Breast epithelium (tissue), 4 donors: ENCODE measurements around the gene MICALL2. TPM values are rescaled to one million over a fixed set of nuclear protein-coding genes. Genes with fewer than 3 reads are reported as not detected.
A peak's percentile ranks its signal among the peaks of the same experiment; 100 is the strongest.

ENCODE experiments used
- DNase-seq, 2 donors: peaks; one replicate each; pipeline ENCODE4 v3.0.0-alpha.2; 2019; ENCODE audit warnings: low spot score in 2 of 2
- H3K27ac ChIP-seq, 2 donors: fragments of 200-600 bp; sonication (generic) in 1 of 2; one replicate each; pipeline ENCODE4 v1.5.1; 2016 to 2019; ENCODE audit warnings: mild to moderate bottlenecking in 1 of 2
- H3K27me3 ChIP-seq, 2 donors: fragments of 200-600 bp; sonication (generic) in 1 of 2; one replicate each; pipeline versions ENCODE4 v1.5.1 to v1.6.0; 2017 to 2019; ENCODE audit warnings: control low read depth in 1 of 2, mild to moderate bottlenecking in 1 of 2
- H3K36me3 ChIP-seq: fragments of 200-600 bp; one replicate; pipeline ENCODE4 v1.5.1; 2019
- H3K4me1 ChIP-seq, 2 donors: fragments of 200-600 bp; sonication (generic); one replicate each; pipeline ENCODE4 v1.5.1; 2016 to 2019; ENCODE audit warnings: control low read depth in 1 of 2
- H3K4me3 ChIP-seq, 3 donors: fragments of 200-600 bp; sonication (generic); 1 replicate in 2 of 3; 2 replicates in 1 of 3; pipeline ENCODE4 v1.5.1; 2016 to 2019; ENCODE audit warnings: mild to moderate bottlenecking in 3 of 3, moderate library complexity in 2 of 3
- H3K9me3 ChIP-seq, 2 donors: fragments of 200-600 bp; sonication (generic) in 1 of 2; one replicate each; pipeline ENCODE4 v1.5.1; 2016 to 2019; ENCODE audit warnings: control low read depth in 1 of 2
- CTCF ChIP-seq, 3 donors: fragments of 450-650 bp; IDR thresholded peaks; one replicate each; pipeline ENCODE4 v1.5.1; 2016 to 2017; ENCODE audit warnings: antibody characterized with exemption in 3 of 3, mild to moderate bottlenecking in 3 of 3, moderate library complexity in 3 of 3
- POLR2A ChIP-seq: fragments of 450-650 bp; IDR thresholded peaks from one replicate; pipeline ENCODE4 v1.6.1; 2016; ENCODE audit warnings: antibody characterized with exemption, mild to moderate bottlenecking, moderate library complexity
- POLR2AphosphoS5 ChIP-seq, 3 donors: sonication (generic); formaldehyde crosslinking; IDR thresholded peaks; one replicate each; pipeline ENCODE4 v1.6.1; 2017; ENCODE audit warnings: antibody characterized with exemption in 3 of 3
- intact Hi-C: fragments of 100-400 bp; cut with DNase I; formaldehyde crosslinking; loops from one replicate; pipeline ENCODE4 v1.15.1; 2023; ENCODE audit warnings: low total_unique reads
- total RNA-seq, 3 donors: library from RNA; depleted of rRNA; stranded (reverse); fragments of >200 nt; gene quantifications; one replicate each; pipeline ENCODE4 v1.1.0, GENCODE V29; 2016

MICALL2 gene
- total RNA-seq, 3 donors from 2014 or later, result 4.0 to 20.0 (median 15.8) TPM

GRCh38 chr7:1415389-1415990 lies 43.8 kb downstream of the MICALL2 start:
- no peak for DNase-seq
- intact Hi-C loops, result no loop called here

GRCh38 chr7:1413936-1414639 lies 45.2 kb downstream of the MICALL2 start:
- no peaks in the 10 kb centered on the region for H3K9me3 ChIP-seq
- peaks cover 0 to 63% of the 10 kb centered on the region in 2 donors for H3K27me3 ChIP-seq
- H3K4me1 ChIP-seq, result peaks cover 0 to 6% of the 10 kb centered on the region in 2 donors
- TF ChIP-seq CTCF (IDR thresholded peaks at IDR 0.05) (no peak), POLR2AphosphoS5 (IDR thresholded peaks at IDR 0.05) (no peak), POLR2A (no peak)
- DNase-seq, result no peak
- H3K4me3 ChIP-seq, result no peak overlapping the region
- no peaks in the 10 kb centered on the region for H3K36me3 ChIP-seq
- intact Hi-C loops, result no loop called here
- H3K27ac ChIP-seq, result no peak overlapping the region

More at GRCh38 chr7:1415389-1415990, 43.8 kb downstream of the MICALL2 start:
- H3K9me3 ChIP-seq, result no peaks in the 10 kb centered on the region
- TF ChIP-seq POLR2AphosphoS5 (IDR thresholded peaks at IDR 0.05), result no peak
- no peak for TF ChIP-seq POLR2A
- no peak for TF ChIP-seq CTCF (IDR thresholded peaks at IDR 0.05)
- H3K4me1 ChIP-seq, result peaks cover 0 to 6% of the 10 kb centered on the region in 2 donors
- H3K4me3 ChIP-seq, result no peak overlapping the region
- H3K27ac ChIP-seq, result no peak overlapping the region
- peaks cover 0 to 59% of the 10 kb centered on the region in 2 donors for H3K27me3 ChIP-seq
- no peaks in the 10 kb centered on the region for H3K36me3 ChIP-seq

GRCh38 chr7:1412322-1413261 lies 46.7 kb downstream of the MICALL2 start:
- H3K36me3 ChIP-seq, result no peaks in the 10 kb centered on the region
- H3K9me3 ChIP-seq, result no peaks in the 10 kb centered on the region
- peaks cover 3 to 74% of the 10 kb centered on the region in 2 donors for H3K27me3 ChIP-seq
- intact Hi-C loops, result no loop called here
- H3K4me3 ChIP-seq, result peak overlapping the region in 2 of 3 donors; percentile 12 to 31
- peak; percentile 43 to 70 for DNase-seq
- H3K4me1 ChIP-seq, result peaks cover 0 to 6% of the 10 kb centered on the region in 2 donors
- no peak for TF ChIP-seq POLR2AphosphoS5 (IDR thresholded peaks at IDR 0.05)
- TF ChIP-seq CTCF (IDR thresholded peaks at IDR 0.05), result peak in 2 of 3 donors; percentile 37 to 46
- no peak overlapping the region for H3K27ac ChIP-seq

GRCh38 chr7:1411414-1411813 lies 47.9 kb downstream of the MICALL2 start:
- DNase-seq, result no peak
- no peaks in the 10 kb centered on the region for H3K9me3 ChIP-seq
- H3K36me3 ChIP-seq, result no peaks in the 10 kb centered on the region
- TF ChIP-seq POLR2A, result no peak
- TF ChIP-seq CTCF (IDR thresholded peaks at IDR 0.05), result no peak
- TF ChIP-seq POLR2AphosphoS5 (IDR thresholded peaks at IDR 0.05), result no peak
- no peak overlapping the region for H3K4me3 ChIP-seq
- H3K4me1 ChIP-seq, result peaks cover 0 to 6% of the 10 kb centered on the region in 2 donors
- intact Hi-C loops, result no loop called here
- H3K27ac ChIP-seq, result no peak overlapping the region
- peaks cover 5 to 75% of the 10 kb centered on the region in 2 donors for H3K27me3 ChIP-seq
